Activated gamma-delta T cell (primary cell): ENCODE results near the gene NCAPG.
"Not testable (repeated sequence)": the region's sequence is repeated elsewhere in the genome, so short reads cannot be mapped to it uniquely, and the experiment has no call there.

ENCODE experiments used
- DNase-seq: peaks from one replicate; lab custom pipeline; 2025; lab: John Stamatoyannopoulos, UW

Gene NCAPG

DNA sequence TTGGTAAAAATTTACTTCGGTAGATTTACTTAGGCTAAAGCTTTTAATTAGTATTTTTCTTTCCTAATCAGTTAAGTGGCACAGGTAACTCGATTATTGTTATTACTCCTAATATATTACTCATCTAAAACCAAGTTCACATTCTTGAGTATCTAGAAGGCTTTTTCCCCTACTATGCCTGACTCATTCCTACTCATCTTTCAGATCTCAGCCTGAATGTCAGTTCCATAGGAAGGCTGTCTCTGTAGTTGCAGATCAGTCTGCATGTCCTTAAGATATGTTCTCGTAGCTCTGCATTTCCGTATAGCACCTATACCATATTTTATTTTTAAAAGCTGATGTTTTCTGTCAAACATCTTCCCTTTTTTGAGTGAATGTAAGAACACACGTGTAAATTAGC lies 23.5 kb upstream of the NCAPG start:
- DNase-seq = no peak

DNA sequence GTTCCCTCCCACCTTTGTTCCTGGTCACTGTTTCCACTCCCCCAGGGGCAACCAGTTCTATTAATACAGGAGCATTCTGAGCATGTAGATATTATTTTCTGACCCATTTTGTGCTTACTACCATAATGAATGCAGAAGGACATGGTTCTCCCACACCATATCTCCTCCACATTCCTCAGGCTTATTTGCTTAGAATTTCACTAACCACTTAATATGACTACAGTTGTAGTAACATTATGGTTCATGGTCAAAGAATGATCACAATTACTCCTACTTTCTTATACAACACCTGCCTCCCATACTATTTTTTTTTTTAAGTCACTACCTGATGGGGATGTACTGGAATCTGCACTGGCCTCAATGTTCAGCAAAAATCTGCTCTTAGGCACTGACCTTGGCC lies 21.8 kb upstream of the NCAPG start:
- no peak for DNase-seq

DNA sequence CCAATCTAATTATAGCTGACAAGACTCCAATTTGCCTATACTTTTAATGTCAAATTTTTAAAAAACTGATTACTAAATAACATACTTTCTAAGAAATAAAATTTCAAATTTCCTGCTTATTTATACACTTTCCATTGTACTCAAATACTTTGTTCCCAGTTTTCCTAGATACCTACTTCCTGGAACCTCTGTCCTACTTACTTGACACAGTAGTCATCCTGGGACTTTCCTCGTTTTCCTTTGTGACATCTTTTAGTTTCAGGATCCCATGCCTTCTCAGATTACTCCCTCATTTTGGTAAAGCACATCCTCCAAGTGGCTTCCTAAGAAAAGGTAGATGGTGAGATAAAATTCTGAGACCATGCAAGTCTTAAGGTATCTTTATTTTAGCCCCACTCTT lies 16.0 kb upstream of the NCAPG start:
- no peak for DNase-seq

DNA sequence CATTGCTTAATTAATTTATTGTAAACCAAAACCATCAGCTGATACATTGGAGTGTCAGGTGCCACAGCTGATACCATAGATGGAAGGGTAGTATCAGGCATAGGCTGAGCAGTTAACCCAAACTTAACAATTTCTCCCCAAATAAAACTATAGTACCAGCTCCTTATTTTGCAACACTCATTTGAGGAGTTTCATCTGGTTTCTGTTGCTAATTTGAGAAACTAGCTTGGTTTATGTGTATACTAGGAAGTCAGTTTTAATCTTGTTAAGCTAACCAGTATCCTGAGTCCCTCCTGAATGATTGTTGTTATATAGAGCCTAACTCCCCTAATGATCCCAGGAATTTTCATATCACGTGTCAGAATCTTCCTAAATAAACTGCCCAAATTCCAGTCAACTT lies 13.0 kb upstream of the NCAPG start:
- no peak for DNase-seq

DNA sequence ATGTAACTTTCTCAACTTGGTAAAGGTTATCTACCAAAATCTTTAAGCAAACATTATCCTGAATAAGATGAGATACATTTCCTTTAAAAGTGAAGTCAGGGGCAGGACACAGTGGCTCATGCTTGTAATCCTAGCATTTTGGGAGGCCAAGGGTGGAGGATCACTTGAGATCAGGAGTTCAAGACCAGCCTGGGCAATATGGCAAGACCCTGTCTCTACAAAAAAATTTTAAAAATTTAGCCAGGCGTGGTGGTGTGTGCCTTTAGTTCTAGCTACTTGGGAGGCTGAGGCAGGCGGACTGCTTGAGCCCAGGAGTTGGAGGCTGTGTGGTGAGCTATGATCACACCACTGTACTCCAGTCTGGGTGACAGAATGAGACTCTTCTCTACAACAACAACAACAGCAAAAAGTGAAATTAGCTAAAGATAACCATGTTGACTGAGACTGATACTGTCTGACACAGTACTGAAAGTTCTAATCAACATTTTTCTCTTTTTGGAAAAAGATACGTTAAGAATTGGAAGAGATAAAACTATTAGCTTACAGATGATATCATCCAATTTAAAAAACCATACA lies 5.1 kb upstream of the NCAPG start:
- DNase-seq = no peak

DNA sequence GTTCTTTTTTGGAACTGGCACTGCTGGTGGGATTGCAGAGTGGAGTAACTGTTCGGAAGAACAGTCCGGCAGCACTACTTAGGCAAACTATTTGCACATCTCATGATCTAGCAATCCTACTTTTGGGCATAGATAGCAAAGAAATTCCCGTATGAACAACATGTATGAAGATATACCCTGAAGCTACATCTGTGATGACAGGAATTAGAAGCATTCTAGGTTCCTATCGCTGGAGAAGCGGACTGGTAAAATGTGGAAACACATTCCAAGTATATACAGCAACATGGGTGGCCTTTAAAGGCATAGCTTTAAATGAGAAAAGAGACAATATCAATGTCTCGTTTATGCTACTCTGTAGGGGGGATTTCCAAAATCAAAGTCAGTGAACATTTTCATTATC lies 3.3 kb upstream of the NCAPG start:
- DNase-seq = no peak

DNA sequence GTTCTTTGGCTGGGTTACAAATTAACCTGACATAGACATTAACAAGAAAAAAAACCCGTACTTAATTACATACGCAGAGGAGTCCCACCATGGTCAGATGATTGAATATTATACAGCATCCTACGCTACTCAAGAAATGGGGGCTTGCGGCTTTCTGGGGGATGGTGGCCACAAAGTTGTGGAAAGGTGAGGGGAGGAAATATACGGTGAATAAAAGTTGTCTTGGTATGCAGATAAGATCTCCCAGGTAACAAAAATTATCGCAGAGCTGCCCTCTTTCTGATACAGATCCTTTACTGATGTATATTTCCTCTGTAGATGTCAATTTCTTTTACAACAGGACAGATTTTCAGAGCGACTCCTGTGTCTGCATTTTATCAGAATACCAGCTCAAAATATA lies 1.1 kb upstream of the NCAPG start:
- DNase-seq = no peak

DNA sequence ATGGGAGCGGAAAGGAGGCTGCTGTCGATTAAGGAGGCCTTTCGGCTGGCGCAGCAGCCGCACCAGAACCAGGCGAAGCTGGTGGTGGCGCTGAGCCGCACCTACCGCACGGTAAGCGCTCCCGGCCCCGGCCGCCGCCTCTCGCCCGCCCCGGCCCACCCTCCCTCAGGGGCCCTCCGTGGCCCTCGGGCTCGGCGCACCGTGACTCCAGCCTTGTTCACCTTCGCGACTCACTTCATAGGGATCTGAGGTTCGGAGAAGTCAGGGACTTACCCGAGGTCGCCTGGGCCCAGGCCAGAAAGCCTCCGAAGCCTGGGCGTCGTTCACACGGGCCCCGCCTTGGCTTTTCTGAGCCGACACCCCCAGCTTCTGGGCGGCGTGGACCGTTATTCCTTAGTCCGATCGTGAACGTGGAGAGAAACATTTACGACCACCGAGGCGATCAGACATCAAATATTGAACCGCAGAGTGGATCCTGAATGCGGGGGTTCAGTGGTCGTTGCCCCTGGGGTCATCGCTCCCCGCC lies 362 bp downstream of the NCAPG start:
- DNase-seq = no peak

DNA sequence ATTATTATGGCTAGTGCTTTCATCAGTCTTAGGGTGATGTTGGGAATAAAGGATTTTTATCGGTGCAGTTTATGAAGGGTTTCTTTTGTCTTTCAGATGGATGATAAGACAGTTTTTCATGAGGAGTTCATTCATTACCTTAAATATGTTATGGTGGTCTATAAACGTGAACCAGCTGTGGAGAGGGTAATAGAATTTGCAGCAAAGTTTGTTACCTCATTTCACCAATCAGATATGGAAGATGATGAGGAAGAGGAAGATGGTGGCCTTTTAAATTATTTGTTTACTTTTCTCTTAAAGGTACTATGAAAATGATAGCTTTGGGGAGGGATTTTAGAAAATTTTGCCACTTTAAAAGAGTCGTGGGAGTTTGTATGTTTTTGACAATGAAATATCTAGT lies 1.3 kb downstream of the NCAPG start:
- DNase-seq = no peak

DNA sequence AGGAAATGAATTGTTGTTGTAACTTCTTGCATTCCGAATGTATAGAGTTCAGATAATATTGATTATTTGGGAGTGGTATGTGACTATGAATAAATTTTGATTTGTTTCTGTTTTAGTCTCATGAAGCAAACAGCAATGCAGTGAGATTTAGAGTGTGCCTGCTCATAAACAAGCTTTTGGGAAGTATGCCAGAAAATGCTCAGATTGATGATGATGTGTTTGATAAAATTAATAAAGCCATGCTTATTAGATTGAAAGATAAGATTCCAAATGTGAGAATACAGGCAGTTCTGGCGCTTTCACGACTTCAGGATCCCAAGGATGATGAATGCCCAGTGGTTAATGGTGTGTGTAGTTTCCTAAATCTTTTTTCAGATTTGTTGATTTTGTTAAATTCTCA lies 2.0 kb downstream of the NCAPG start:
- DNase-seq = no peak

DNA sequence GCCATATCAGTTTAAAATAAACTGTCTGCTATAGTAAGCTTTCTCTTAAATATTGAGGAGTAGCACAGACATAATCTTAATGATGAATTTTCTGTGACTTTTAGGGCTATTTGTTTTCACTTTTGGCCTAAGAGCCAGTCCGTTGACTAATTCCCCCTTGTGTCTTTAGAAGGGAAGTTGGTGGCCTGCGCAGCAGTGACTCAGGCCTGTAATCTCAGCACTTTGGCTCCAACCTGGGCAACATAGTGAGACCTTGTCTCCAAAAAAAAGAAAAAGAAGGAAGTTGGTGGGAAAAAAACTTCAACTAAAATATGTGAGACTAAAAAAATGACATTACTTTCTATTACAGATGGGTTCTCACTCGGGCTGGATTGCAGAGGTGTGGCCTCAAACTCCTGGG lies 3.4 kb downstream of the NCAPG start:
- DNase-seq = no peak

DNA sequence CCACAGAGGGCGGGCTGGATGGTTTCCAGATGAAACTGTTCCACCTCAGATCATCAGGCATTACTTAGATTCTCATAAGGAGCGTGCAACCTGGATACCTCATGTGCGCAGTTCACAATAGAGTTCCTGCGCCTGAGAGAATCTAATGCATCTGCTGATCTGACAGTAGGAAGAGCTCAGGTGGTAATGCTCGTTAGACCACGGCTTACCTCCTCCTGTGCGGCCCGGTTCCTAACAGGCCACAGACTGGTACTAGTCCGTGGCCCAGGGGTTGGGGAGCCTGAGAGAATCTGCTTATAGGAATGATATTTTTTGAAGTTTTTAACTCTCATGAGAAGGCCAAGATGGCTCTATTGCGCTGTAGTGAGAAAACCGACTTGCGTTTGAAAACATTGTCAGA lies 5.4 kb downstream of the NCAPG start:
- no peak for DNase-seq

DNA sequence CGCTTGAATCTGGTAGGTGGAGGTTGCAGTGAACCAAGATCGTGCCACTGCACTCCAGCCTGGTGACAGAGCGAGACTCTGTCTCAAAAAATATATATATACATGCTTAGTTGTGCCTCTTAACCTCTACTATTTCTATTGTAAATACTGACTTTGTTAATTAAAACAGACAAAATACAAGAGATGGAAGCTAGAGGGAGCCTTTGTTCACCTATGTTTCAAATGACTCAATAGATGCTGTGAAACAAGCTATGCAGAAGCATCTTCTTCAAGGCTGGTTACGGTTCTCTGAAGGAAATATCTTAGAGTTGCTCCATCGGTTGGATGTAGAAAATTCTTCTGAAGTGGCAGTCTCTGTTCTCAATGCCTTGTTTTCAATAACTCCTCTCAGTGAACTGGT lies 6.2 kb downstream of the NCAPG start:
- no peak for DNase-seq

DNA sequence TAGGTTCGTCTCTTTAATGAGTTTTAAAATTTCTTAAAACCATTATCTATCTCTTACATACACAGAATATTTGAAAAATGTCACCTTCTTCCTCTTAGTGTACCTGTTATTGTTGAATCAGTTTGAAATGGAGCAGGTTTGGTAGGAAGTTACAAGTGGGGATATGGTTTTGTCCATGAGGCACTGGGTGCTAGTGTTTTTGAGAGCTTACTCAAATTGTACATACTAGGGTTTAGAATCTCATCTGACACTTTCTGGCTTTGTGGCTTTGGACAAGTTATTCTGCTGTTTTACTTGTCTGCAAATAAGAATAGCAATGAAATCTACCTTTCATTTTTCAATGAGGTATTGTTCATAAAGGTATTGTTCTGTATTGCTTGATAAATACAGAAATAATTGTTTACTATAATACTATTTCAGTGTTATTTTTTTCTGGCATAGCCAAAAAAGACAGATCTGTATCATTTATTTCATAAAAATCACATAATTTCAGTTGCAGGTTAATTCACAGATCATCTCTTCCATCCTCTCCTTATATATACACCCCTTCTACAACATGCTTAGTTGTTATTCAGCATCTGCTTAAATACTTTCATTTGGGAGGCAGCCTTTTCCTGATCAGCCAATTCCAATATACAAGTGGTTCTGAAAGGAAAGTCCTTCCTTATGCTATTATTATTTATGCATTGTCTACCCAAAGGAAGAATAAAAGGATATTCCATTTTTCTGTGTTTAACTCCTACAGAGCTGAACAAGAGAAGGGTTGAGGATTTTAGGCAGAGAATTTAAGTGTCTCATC lies 13.3 kb downstream of the NCAPG start:
- no peak for DNase-seq

DNA sequence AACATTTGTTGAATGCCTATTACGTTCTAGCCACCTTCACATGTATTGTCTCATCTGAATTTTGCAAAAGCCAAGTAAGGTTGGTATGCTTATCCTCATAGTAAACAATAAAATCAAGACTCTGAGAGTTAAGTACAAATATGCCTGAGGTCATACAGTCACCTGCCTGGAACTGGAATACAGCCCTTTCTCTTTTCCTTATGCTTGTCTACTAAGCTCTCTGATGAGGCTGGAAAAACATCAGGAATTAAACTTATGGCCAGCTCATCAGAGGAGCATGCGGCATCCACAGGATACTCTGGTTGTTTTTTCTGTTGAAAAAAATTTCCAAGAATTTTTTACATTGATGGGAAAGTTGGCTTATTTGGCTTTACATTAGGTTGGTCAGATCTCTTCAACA lies 35.5 kb downstream of the NCAPG start:
- no peak for DNase-seq

DNA sequence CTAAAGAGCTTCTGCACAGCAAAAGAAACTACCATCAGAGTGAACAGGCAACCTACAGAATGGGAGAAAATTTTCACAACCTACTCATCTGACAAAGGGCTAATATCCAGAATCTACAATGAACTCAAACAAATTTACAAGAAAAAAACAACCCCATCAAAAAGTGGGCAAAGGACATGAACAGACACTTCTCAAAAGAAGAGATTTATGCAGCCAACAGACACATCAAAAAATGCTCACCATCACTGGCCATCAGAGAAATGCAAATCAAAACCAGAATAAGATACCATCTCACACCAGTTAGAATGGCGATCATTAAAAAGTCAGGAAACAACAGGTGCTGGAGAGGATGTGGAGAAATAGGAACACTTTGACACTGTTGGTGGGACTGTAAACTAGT lies 39.5 kb downstream of the NCAPG start:
- not testable (repeated sequence) for DNase-seq

DNA sequence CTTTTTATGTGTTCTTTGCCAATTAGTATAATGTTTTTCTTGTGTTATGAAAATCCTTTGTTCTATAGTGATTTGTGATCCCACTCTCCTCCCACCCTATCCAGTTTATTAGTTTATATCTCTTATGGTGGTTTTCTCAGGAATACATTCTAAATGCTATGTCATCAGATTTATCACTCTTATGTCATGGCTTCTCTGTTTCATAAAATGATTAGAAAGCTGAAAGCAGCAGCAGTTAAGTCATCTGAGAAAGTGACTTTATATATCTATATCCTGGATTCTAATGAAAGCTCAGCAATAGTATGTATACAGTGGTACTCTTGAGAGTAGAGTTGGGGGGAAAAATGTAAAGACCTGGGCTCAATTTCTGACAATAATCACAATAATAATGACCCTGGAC lies 41.2 kb downstream of the NCAPG start:
- DNase-seq = no peak

DNA sequence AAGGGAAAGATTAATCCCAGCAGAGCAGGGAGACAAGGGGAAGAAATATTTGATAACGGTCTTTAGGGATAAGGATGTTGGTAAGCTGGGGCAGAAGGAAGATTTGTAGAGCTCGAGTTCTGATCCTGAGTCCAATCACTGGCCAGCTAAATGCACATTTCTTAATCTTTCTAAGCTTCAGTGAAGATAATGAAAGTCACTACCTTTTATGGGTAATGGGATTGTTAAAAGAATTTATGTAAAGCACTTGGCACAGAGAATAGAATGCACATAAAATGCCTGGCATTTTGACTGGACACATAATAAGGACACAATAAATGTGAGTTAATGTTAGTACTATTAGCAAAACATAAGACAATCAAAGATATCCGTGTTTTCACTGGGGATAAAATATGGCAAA lies 43.3 kb downstream of the NCAPG start:
- DNase-seq = no peak

DNA sequence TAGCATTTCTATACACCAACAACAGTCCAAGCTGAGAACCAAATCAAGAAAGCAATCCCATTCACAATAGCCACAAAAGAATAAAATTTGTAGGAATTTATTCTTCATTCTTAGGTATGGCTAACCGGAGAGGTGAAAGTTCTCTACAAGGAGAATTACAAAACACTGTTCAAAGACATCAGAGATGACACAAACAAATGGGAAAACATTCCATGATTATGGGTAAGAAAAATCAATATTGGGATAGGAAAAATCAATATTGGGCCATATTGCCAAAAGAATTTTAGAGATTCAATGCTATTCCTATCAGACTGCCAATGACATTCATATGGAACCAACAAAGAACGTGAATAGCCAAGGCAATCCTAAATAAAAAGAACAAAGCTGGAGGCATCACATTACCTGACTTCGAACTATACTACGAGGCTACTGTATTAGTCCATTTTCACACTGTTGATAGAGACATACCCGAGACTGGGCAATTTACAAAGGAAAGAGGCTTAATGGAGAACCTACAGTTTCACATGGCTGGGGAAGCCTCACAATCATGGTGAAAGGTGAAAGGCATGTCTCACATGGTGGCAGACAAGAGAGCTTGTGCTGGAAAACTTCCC lies 49.1 kb downstream of the NCAPG start:
- DNase-seq = no peak

DNA sequence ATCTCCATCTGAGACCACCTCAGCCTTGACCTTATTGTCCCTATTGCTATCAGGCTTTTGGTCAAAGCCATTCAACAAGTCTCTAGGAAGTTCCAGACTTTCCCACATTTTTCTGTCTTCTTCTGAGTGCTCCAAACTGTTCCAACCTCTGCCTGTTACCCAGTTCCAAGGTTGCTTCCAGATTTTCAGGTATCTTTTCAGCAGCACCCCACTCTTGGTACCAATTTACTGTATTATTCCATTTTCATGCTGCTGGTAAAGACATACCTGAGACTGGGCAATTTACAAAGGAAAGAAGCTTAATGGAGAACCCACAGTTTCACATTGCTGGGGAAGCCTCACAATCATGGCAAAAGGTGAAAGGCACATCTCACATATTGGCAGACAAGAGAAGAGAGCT lies 51.1 kb downstream of the NCAPG start:
- DNase-seq = not testable (repeated sequence)

DNA sequence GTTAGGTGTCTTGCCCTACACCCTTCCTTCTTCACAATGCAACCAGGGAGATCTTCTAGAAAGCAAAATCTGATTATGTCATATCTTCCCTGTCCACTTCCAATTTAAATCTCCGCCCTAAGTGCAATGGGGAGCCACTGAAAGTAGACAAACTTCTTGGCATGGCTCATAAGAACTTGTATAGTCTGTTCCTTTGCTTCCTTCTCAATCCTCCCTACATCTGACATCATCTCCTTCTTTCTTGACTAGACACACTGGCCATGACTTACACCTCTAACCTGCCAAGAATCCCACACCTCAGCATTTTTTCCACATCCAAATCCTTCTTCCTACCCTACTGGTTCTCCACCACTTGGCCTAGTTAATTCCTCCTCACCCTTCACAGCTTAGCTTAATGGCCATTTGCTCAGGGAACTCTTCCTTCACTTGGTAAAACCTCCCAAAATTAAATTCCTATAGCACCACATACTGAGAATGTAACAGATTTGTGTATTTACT lies 55.1 kb downstream of the NCAPG start:
- no peak for DNase-seq

DNA sequence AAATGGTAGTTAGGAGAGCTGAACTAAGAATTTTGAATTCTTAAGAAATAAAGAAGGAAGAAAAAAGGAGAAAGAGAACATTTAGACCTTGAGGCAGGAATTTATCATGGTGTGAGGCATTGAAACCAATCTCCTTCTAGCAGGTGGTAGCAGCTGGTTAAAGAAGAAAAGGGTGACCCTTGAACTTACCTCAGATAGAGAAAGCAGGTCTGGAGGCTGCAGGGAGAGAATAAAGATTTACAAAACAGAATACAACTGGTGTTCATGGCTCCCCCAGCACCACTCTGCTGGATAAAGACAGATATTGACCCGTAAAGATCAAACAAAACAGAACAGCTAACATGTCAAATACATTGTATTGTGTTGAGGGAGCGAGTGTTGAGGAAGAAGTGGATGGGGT lies 56.0 kb downstream of the NCAPG start:
- no peak for DNase-seq

DNA sequence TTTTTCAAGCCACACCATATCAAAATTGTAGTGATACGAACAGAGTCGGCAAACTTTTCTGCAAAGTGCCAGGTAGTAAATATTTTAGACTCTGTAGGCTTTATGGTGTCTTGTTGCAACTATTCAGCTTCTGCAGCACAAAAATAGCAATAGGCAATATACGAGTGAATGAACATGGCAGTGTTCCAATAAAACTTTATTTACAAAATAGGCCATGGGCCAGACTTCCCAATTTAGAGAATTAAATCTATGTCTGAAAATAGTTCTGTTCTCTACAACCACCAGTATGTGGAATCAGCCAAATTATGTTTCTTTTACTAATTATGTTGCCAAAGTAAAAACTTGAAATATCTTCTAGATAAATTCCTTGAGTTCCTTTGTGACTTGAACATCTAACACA lies 56.5 kb downstream of the NCAPG start:
- no peak for DNase-seq
